Panc1 (cell line): ENCODE data around the gene KDM1B.

Experiments
- SIN3A ChIP-seq: IDR thresholded peaks from 2 replicates; pipeline ENCODE4 v1.6.1; 2012; ENCODE audit warnings: low read depth, mild to moderate bottlenecking, low read length, moderate library complexity, borderline replicate concordance; ENCODE audit not compliant: insufficient read depth
- TCF7L2 ChIP-seq: IDR thresholded peaks from 2 replicates; pipeline ENCODE4 v1.6.1; 2011; ENCODE audit warnings: mild to moderate bottlenecking, low read depth, low read length, inconsistent platforms
- TF ChIP-seq, protein P1 (sequence below): fragments of 450-650 bp; IDR thresholded peaks from 2 replicates; pipeline ENCODE4 v1.5.1; 2017; ENCODE audit warnings: mild to moderate bottlenecking

DNA sequence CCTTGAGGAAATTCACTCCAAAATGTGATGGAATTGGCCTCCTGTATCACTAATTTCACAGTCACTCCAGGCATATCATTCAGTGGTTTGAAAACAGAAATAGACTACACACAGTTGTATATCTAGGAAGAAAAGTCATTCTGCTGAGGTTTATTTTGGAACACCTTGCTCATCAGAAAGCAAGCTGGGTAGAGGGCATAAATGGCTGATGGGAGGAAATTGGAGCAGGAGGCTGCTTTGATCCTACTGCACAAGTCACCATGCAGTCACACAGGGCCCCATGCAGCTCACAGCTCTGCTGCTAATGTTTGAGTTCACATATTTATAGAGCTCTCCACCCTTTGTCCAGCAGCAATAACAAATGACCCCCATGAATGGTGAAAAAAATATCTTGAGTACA is 45.1 kb upstream of the KDM1B start:
- TF ChIP-seq, protein P1, sequence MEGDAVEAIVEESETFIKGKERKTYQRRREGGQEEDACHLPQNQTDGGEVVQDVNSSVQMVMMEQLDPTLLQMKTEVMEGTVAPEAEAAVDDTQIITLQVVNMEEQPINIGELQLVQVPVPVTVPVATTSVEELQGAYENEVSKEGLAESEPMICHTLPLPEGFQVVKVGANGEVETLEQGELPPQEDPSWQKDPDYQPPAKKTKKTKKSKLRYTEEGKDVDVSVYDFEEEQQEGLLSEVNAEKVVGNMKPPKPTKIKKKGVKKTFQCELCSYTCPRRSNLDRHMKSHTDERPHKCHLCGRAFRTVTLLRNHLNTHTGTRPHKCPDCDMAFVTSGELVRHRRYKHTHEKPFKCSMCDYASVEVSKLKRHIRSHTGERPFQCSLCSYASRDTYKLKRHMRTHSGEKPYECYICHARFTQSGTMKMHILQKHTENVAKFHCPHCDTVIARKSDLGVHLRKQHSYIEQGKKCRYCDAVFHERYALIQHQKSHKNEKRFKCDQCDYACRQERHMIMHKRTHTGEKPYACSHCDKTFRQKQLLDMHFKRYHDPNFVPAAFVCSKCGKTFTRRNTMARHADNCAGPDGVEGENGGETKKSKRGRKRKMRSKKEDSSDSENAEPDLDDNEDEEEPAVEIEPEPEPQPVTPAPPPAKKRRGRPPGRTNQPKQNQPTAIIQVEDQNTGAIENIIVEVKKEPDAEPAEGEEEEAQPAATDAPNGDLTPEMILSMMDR = no peak
- no peak for TF ChIP-seq SIN3A
- TF ChIP-seq TCF7L2 = no peak
